Lower leg skin (tissue), 3 donors: ENCODE measurements around the gene GALNT2.

Experiments used
- CTCF ChIP-seq, 3 donors: fragments of 450-650 bp; IDR thresholded peaks; one replicate each; pipeline ENCODE4 v1.5.1; 2016; ENCODE audit warnings: antibody characterized with exemption in 3 of 3, mild to moderate bottlenecking in 3 of 3, moderate library complexity in 2 of 3
- POLR2A ChIP-seq, 2 donors: fragments of 450-650 bp; IDR thresholded peaks; one replicate each; pipeline ENCODE4 v1.6.1; 2016 to 2017; ENCODE audit warnings: antibody characterized with exemption in 2 of 2, mild to moderate bottlenecking in 1 of 2, moderate library complexity in 1 of 2

- TF ChIP-seq CTCF (IDR thresholded peaks at IDR 0.05) (no peak), POLR2A (IDR thresholded peaks at IDR 0.05) (no peak)
Measured at GRCh38 chr1:230151924-230152468, 85.0 kb downstream of the GALNT2 start.
